ENCODE data around the gene MALRD1.

MALRD1 gene

DNA sequence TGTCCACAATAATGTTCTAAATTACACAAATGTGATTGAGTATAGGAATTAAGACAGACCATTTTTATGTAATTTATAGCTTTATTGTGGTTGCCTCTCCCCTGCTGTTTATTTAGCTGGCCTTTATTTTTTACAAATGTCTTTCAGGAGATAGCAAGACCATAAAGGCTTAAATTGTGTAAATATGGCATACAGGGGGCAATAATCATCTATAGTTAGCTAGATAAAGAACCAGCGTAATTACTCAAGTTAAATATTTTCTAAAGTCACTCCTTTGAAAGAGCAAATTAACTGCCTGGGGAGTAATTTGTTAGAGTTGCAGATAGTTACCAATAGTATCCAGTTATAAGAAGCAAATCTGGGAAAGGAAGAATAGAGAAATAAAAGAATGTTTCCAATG, at the start of gene MALRD1:
Gene MALRD1 (plus strand): TSS at position 313 of the 400 bp plus-strand sequence. CDS start 138 bp downstream, outside the sequence.
- DNase-seq = no peak

DNA sequence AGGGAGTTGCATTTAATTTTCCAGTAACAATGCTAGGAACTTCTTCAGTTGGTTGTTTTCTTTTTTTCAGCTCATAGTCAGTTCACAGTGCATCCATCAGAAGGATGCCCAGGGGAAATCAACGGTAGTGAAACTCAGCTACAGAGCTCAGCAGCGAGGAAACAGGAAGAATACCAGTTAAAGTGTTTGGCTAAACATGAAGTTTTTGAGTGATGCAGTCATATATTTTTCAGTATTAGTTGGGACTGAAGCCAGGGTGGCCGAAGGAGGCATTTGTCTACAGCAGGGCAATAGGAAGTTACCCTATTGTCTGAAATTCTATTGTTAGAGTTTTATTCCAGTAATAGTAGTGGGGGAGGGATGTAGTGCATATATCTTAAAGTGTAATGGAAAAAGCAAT, 45.3 kb upstream of the MALRD1 start:
- DNase-seq = no peak

- no peak for DNase-seq
Observed at GRCh38 chr10:19012111-19012510, 36.5 kb upstream of the MALRD1 start.

- no peak for DNase-seq
Observed at GRCh38 chr10:19014034-19014433, 34.6 kb upstream of the MALRD1 start.

- DNase-seq = no peak
Observed at GRCh38 chr10:19014498-19014897, 34.1 kb upstream of the MALRD1 start.

- no peak for DNase-seq
Observed at GRCh38 chr10:19017116-19017890, 31.3 kb upstream of the MALRD1 start.

- DNase-seq = no peak
Observed at GRCh38 chr10:19021162-19021561, 27.4 kb upstream of the MALRD1 start.

- no peak for DNase-seq
Observed at GRCh38 chr10:19024611-19025010, 24.0 kb upstream of the MALRD1 start.

- no peak for DNase-seq
Observed at GRCh38 chr10:19031763-19032162, 16.8 kb upstream of the MALRD1 start.

DNA sequence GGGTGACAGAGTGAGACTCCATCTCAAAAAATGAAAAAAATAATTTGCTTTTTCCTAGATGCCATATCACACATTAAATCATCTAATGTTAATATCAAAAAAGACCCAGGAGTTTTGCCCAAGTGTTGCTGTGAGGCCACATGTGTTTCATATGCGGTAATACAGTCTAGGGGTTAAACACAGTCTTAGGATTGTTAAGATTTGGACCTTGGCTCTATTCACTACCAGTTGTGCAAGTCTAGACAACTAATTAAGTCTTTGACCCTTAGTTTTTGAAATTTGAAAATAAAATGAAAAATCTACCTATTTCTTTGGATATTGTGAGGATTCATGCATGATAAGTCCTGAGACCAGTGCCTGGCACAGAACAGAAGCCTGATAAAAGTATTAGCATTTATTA, 14.9 kb upstream of the MALRD1 start:
- no peak for DNase-seq

- DNase-seq = no peak
Observed at GRCh38 chr10:19041171-19041570, 7.4 kb upstream of the MALRD1 start.

GRCh38 chr10:19043431-19043830, 5.2 kb upstream of the MALRD1 start:
- no peak for DNase-seq

DNA sequence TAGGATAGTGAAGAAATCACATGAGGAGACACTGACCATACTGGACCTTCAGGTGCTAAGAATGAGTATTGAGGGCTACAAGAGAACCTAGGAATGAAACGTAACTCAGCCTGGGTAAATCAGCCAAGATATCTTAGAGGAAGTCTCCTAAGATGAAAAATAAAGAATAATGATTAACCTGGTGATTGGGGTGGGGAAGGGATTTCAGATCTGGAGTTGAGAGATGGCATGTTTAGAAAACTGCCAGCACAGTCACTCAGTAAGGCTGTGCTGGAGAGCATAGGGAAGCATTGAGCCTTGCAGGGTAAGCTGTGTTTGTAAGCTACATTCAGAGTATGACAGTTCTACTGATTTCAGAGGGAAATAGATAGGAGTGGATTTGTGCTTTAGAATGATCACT, 1.9 kb upstream of the MALRD1 start:
- no peak for DNase-seq

DNA sequence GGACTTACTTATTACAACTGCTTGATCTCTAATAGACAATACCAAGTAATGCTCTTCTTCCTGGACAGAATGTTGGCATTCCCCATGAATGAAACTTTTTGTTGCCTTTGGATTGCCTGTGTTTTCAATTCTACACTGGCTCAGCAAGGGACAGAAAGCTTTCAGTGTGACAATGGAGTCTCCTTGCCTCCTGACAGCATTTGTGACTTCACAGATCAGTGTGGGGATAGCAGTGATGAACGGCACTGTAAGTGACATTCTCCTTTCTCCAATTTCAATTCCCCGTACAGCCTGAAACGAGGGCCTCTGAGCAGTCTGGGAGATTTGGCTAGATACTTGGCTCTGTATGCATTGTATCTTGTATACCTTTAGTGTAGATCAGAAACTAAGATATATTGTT, 290 bp downstream of the MALRD1 start:
- no peak for DNase-seq

DNA sequence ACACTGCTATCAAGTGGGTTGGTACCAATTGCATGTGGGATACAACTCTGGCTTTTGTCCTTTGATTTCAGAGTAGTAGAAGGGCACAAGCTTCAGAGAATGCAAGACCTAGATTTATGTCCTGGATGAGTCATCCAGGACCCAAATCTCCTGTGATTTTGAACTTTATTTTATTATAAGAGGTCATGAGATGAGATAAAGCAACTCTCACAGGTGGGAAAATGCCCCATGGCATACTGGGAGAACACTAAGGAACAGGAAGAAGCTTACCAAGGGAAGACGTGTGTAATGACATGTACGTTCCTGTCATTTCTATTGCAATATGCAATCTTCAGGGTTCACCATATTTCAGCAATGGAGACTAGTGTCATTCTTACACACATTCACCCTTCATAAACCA, 966 bp downstream of the MALRD1 start:
- DNase-seq = no peak

DNA sequence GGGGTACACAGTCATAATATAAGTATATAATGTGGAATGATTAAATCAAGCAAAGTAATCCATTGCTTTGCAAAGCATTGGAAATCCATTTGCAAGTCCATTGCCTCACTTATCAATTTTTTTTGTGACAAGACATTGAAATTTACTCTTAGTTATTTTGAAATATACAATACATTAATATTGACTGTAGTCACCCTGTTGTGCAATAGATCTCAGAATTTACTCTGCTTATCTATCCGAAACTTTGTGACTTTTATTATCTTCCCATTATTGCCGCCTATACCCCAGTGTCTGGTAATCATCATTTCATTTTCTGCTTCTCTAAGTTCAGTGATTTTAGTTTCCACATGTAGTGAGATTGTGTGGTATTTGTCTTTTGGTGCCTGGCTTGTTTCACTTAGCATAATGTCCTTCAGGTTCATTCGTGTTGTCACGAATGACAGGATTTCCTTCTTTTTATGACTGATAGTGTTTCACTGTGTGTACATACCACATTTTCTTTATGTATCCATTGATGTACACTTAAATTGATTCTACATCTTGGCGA, 5.8 kb downstream of the MALRD1 start:
- DNase-seq = no peak

GRCh38 chr10:19058046-19058445, 9.4 kb downstream of the MALRD1 start:
- DNase-seq = no peak

DNA sequence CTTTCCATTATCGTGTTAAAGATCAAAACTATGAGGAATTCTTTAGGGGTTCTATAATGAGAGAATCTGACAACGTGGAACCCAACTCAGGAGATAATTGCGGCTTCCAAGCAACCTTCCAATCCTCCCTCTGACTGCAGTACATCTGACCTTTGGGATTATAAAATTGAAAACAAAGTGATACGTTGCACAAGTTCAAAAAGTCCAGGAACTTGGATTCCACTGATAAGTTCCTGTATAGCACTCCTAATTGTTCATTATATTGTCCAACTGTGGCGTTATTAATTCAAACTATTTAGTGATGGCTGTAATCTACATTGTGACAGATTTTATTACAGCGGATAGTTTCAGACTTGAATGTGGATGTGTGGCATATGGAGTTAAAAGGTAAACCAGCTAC, 15.4 kb downstream of the MALRD1 start:
- no peak for DNase-seq

DNA sequence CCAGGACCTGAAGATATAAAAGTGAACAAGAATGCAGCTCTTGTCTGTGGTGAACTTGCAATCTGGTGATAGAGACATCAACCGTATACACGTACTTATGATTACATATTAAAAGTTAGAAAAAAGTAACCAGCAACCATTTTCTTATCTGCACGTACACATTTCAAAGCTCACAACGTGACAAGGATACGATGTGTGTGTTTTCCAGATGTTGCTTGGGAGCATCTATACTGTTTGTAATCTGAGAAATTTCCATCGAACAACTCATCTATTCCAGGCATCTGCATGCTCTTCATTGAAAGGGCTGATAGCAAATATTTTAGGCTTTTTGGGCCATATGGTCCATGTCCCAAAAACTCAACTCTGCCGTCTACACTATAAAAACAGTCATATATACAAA, 23.3 kb downstream of the MALRD1 start:
- no peak for DNase-seq

GRCh38 chr10:19077276-19077675, 28.7 kb downstream of the MALRD1 start:
- no peak for DNase-seq

GRCh38 chr10:19096501-19097073, 48.0 kb downstream of the MALRD1 start:
- DNase-seq = no peak

GRCh38 chr10:19097151-19097550, 48.5 kb downstream of the MALRD1 start:
- DNase-seq = no peak

- DNase-seq = no peak
Observed at GRCh38 chr10:19098803-19099202, 50.2 kb downstream of the MALRD1 start.

DNA sequence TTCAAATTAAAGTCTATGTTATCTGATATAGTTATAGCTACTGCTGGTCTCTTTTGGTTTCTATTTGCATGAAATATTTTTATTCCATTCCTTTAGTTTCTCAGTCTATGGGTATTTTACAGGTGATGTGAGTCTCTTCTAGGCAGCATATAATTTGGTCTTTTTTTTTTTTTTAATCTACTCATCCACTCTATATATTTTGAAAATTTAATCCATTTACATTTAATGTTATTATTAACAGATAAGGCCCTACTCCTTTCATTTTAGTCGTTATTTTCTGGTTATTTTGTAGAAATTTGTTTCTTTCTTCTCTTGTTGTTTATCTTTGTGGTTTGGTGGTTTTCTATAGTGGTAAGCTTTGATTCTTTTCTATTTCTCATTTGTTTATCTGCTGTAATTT, 58.8 kb downstream of the MALRD1 start:
- DNase-seq = no peak
